GM19193 (cell line): ENCODE results near the gene SPECC1.

Source experiments
- POLR2A ChIP-seq: IDR thresholded peaks from 4 replicates; pipeline ENCODE4 v1.6.1; 2011; ENCODE audit not compliant: insufficient read depth, insufficient read length; ENCODE audit errors: extremely low read depth

Gene SPECC1

GRCh38 chr17:19996502-19996901, 12.7 kb upstream of the SPECC1 start:
- TF ChIP-seq POLR2A = no peak

DNA sequence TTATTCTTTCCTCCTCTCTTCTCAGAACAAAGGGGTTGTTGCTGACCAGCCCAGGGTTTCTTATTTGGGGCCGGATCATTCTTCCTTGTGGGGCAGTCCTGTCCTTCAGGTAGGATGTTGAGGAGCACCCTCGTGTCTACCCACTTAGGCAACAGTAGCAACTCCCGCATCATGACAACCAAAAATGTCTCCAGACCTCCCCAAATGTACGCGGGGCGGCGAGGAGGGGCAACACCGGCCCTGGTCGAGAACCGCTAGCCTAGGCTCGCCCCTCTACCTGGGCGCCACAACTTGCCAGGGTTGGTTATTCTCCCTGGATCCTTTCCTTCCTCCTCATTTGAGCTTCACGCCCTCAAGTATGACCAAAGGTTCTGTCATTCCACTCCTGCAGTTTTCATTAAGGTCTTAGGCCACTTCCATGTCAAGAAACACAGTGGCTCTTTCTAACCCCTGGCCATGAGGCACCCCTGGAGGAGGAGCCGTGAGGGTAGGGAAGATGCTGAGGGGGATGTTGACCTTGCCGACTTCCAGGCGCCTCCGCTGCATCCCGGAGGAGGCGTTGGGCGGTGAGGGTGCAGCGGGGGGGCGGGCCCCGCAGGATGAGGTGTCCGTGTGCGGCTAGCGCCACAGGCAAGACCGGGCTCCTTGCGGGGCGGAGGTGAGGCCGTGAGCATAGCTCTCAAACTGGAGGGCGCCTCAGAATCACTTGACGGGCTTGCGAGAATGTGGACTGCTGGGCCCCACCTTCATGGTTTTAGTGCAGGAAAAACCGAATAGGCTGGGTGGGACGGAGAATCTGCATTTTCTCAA, 712 bp upstream of the SPECC1 start:
- TF ChIP-seq POLR2A = no peak

GRCh38 chr17:20009052-20009301, 182 bp upstream of the SPECC1 start:
- no peak for TF ChIP-seq POLR2A

DNA sequence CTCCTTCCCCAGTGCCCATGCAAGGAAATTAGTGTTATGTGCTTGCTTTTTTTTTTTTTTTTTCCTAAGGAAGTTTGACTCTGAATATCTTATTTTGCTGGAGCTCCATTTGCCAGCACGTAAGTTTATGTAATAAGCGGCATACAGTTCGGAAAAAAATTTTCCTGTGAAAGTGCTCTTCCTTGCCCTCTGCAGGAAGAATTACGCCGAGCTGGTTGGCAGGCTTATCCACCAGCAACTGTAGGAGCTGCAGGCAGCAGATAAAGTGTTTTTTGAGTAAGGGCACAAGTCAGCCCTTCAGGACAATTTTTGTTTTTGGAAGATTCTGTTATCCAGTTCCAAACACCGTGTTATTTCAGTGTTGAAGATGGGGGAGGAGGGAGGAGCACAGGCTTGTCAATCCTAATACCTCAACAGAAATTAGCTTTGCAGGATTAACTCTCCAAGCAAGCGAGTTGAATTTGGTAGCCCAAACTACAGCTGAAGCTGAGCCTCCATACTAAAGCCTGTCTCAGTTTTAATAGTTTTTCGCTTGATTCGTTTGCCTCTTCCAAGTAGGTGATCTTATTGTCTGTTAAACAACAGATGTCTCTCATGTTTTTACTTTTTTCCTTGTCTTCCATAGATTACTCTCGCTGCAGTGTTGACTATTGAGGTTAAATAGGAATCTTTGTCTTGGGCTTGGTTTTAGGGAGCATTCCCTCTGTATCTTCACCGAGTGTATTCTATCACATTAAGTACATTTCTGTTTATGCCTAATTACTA, 1.1 kb downstream of the SPECC1 start:
- no peak for TF ChIP-seq POLR2A

GRCh38 chr17:20010936-20011335, 1.8 kb downstream of the SPECC1 start:
- no peak for TF ChIP-seq POLR2A

- no peak for TF ChIP-seq POLR2A
Measured at GRCh38 chr17:20012017-20012536, 2.9 kb downstream of the SPECC1 start.

GRCh38 chr17:20022701-20023100, 13.5 kb downstream of the SPECC1 start:
- no peak for TF ChIP-seq POLR2A

DNA sequence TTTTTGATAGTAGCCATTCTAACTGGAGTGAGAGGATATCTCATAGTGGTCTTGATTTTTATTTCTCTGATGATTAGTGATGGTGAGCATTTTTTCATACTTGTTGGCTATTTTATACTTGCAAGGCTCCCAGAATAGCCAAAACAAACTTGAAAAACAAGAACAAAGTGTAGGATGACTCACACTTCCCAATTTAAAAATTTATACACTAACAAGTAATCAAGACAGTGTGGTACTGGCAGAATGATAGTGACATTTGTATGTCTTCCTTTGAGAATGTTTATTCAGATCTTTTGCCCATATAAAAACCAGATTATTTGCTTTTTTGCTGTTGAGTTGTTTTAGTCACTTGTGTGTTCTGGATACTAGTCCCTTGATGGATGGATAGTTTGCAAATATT, 17.8 kb downstream of the SPECC1 start:
- TF ChIP-seq POLR2A = no peak

- TF ChIP-seq POLR2A = no peak
Measured at GRCh38 chr17:20028443-20028842, 19.3 kb downstream of the SPECC1 start.

GRCh38 chr17:20032636-20033035, 23.5 kb downstream of the SPECC1 start:
- TF ChIP-seq POLR2A = no peak

DNA sequence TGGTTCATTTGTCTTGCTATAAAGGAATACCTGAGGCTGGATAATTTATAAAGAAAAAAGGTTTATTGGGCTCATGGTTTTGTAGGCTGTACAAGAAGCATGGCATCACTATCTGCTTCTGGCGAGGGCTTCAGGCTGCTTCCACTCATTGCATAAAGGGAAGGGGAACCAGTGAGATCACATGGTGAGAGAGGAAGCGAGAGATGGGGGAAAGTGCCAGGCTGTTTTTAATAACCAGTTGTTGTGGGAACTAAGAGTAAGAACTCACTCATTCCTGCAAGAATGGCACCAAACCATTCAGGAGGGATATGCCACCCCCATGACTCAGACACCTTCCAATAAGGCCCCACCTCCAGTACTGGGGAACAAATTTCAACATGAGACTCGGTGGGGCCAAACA, 24.3 kb downstream of the SPECC1 start:
- no peak for TF ChIP-seq POLR2A

GRCh38 chr17:20035501-20035900, 26.3 kb downstream of the SPECC1 start:
- no peak for TF ChIP-seq POLR2A

GRCh38 chr17:20039037-20039436, 29.9 kb downstream of the SPECC1 start:
- TF ChIP-seq POLR2A = no peak

DNA sequence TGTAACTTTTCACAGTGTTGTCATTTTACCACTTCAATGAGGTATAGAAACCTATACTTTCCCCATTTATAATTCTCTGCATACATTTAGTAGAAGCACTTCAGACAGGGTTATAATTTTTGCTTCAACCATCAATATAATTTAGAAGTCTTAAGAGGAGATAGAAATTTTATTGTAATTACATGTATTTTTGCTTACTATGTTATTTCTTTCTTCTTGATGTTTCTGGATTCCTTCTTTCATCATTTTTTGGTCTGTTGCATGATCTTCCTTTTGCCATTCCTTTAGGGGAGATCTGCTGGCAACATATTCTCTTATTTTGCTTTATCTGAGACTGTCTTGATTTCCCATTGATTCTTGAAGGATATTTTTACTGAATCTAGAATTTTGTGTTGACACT, 31.1 kb downstream of the SPECC1 start:
- no peak for TF ChIP-seq POLR2A

DNA sequence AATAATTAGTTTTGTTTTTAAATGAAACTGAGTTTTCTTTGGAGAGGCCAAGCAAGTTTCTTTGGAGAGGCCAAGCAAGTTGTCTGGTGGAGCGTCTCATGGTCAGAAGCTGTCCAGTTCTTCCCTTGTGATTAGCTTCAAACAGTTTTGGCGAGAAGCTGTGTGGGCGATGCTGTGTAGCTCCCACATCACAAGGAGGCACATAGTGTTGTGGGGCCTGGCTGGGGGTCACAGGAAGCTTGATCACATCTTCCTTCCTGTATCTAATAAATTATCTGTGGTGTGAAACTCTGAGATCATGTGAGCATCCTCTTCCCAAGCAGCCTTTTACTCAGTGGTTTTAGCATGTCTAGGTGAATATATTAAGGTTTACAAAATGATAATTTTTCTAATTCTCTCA, 33.9 kb downstream of the SPECC1 start:
- no peak for TF ChIP-seq POLR2A

- no peak for TF ChIP-seq POLR2A
Measured at GRCh38 chr17:20045476-20045875, 36.3 kb downstream of the SPECC1 start.
